Breast epithelium (tissue), 3 donors: ENCODE results near the gene GOLGA8N.

Source experiments
- CTCF ChIP-seq, 3 donors: fragments of 450-650 bp; IDR thresholded peaks; one replicate each; pipeline ENCODE4 v1.5.1; 2016 to 2017; ENCODE audit warnings: antibody characterized with exemption in 3 of 3, mild to moderate bottlenecking in 3 of 3, moderate library complexity in 3 of 3
- POLR2A ChIP-seq: fragments of 450-650 bp; IDR thresholded peaks from one replicate; pipeline ENCODE4 v1.6.1; 2016; ENCODE audit warnings: antibody characterized with exemption, mild to moderate bottlenecking, moderate library complexity

GRCh38 chr15:32656496-32656895, 63.2 kb downstream of the GOLGA8N start:
- TF ChIP-seq CTCF (IDR thresholded peaks at IDR 0.05) (no peak), POLR2A (no peak)
